ENCODE data around the gene MRPL38. TPM values are rescaled to one million over a fixed set of nuclear protein-coding genes. Genes with fewer than 3 reads are reported as not detected.
"Not testable (repeated sequence)": the region's sequence is repeated elsewhere in the genome, so short reads cannot be mapped to it uniquely, and the experiment has no call there.

MRPL38 gene
- total and polyA plus RNA-seq, 8 donors, result 9.3 to 244 (median 52.2) TPM

- peaks cover 10 to 24% (median 21%) of the 10 kb centered on the region in 4 donors for H3K36me3 ChIP-seq
- TF ChIP-seq, protein P1, sequence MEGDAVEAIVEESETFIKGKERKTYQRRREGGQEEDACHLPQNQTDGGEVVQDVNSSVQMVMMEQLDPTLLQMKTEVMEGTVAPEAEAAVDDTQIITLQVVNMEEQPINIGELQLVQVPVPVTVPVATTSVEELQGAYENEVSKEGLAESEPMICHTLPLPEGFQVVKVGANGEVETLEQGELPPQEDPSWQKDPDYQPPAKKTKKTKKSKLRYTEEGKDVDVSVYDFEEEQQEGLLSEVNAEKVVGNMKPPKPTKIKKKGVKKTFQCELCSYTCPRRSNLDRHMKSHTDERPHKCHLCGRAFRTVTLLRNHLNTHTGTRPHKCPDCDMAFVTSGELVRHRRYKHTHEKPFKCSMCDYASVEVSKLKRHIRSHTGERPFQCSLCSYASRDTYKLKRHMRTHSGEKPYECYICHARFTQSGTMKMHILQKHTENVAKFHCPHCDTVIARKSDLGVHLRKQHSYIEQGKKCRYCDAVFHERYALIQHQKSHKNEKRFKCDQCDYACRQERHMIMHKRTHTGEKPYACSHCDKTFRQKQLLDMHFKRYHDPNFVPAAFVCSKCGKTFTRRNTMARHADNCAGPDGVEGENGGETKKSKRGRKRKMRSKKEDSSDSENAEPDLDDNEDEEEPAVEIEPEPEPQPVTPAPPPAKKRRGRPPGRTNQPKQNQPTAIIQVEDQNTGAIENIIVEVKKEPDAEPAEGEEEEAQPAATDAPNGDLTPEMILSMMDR (IDR thresholded peaks at IDR 0.05), result peak in 4 of 7 experiments; percentile 29 to 46 (median 38)
- peak in 2 of 4 donors; percentile 95 for TF ChIP-seq POLR2A (IDR thresholded peaks at IDR 0.05)
- TF ChIP-seq POLR2AphosphoS5 (IDR thresholded peaks at IDR 0.05), result peak; percentile 97 to 99 (median 99)
- TF ChIP-seq EP300 (IDR thresholded peaks at IDR 0.05), result no peak
- 0 to 1% (median 0%) methylated on average over 36 to 58 of the region's 58 CpGs for WGBS, 5 donors
- peak within 1 kb of the TSS; percentile 67 to 90 (median 85) for H3K4me3 ChIP-seq
- peaks cover 32 to 73% (median 45%) of the 10 kb centered on the region in 4 donors for H3K4me1 ChIP-seq
- H3K27ac ChIP-seq, result peak within 1 kb of the TSS; percentile 95 to 100 (median 99)
- peak; percentile 98 to 100 for DNase-seq
- intact Hi-C loops (cut with DNase I; ENCODE audit: low total_unique reads), result no loop called here
- no peaks in the 10 kb centered on the region for H3K27me3 ChIP-seq
- no peaks in the 10 kb centered on the region for H3K9me3 ChIP-seq
Measured at GRCh38 chr17:75855310-75856061, 49.2 kb downstream of the MRPL38 start, which contains the start of gene WBP2. TSS of gene WBP2 (minus strand) at chr17:75855335. CDS start at chr17:75855297, 38 bp downstream.

DNA sequence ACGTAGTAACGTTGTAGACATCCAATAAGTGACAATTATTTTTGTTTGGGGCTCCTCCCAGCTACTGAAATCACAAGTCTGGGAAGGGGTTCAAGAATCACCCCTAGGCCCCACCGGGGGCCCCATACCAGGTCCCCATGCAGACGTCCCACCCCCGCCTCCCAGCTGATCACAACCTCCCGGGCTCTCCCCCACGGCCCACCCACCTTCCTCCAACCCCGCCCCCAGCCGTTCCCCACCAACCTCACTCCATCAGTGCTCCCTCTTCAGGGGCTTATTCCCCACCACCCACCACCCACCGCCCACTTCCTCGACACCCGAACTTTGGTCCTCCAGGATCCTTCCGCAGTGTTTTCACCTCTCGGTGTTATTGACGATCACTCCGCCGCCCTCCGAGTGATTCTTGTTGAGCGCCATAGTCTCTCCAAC, 49.8 kb downstream of the MRPL38 start:
- Histone ChIP-seq H3K36me3 (peaks cover 13 to 30% (median 27%) of the 10 kb centered on the region in 4 donors), H3K27ac (peak overlapping the region; percentile 87 to 100 (median 99)), H3K9me3 (no peaks in the 10 kb centered on the region), H3K4me3 (peak overlapping the region; percentile 67 to 90 (median 85)), H3K27me3 (no peaks in the 10 kb centered on the region), H3K4me1 (peaks cover 32 to 79% (median 46%) of the 10 kb centered on the region in 4 donors)
- no peak for DNase-seq
- TF ChIP-seq POLR2AphosphoS5 (IDR thresholded peaks at IDR 0.05) (peak in 1 of 3 donors; percentile 79), EP300 (IDR thresholded peaks at IDR 0.05) (no peak)
- intact Hi-C loops (cut with DNase I; ENCODE audit: low total_unique reads), result no loop called here
- 0 to 1% (median 1%) methylated on average over 17 to 19 of the region's 19 CpGs for WGBS, 5 donors

GRCh38 chr17:75854101-75854748, 50.5 kb downstream of the MRPL38 start:
- WGBS, 5 donors, result 9 to 32% (median 16%) methylated on average over 7 of the region's 7 CpGs
- peaks cover 32 to 82% (median 52%) of the 10 kb centered on the region in 4 donors for H3K4me1 ChIP-seq

GRCh38 chr17:75853433-75853832, 51.3 kb downstream of the MRPL38 start:
- TF ChIP-seq POLR2AphosphoS5 (IDR thresholded peaks at IDR 0.05) (no peak), POLR2A (IDR thresholded peaks at IDR 0.05) (no peak), EP300 (IDR thresholded peaks at IDR 0.05) (no peak)
- TF ChIP-seq, protein P1 (IDR thresholded peaks at IDR 0.05), result no peak
- 67 to 73% (median 72%) methylated on average over 7 of the region's 7 CpGs for WGBS, 5 donors
- peaks cover 27 to 45% (median 42%) of the 10 kb centered on the region in 4 donors for H3K36me3 ChIP-seq
- DNase-seq, result no peak
- H3K27ac ChIP-seq, result peak overlapping the region in 4 of 5 donors; percentile 99 to 100 (median 99)
- peak overlapping the region in 3 of 4 donors; percentile 67 to 90 (median 86) for H3K4me3 ChIP-seq
- H3K27me3 ChIP-seq, result no peaks in the 10 kb centered on the region
- no peaks in the 10 kb centered on the region for H3K9me3 ChIP-seq
- intact Hi-C loops (cut with DNase I; ENCODE audit: low total_unique reads), result no loop called here
- H3K4me1 ChIP-seq, result peaks cover 37 to 85% (median 58%) of the 10 kb centered on the region in 4 donors

More at GRCh38 chr17:75854101-75854748, 50.5 kb downstream of the MRPL38 start:
- DNase-seq, result peak in 1 of 2 donors; percentile 64
- intact Hi-C loops (cut with DNase I; ENCODE audit: low total_unique reads), result no loop called here
- H3K4me3 ChIP-seq, result peak overlapping the region; percentile 67 to 90 (median 85)
- no peaks in the 10 kb centered on the region for H3K9me3 ChIP-seq
- no peaks in the 10 kb centered on the region for H3K27me3 ChIP-seq
- peak overlapping the region; percentile 87 to 100 (median 99) for H3K27ac ChIP-seq
- H3K36me3 ChIP-seq, result peaks cover 20 to 37% (median 34%) of the 10 kb centered on the region in 4 donors
- TF ChIP-seq EP300 (IDR thresholded peaks at IDR 0.05), result no peak
- peak; percentile 11 to 49 (median 14) for TF ChIP-seq POLR2AphosphoS5 (IDR thresholded peaks at IDR 0.05)

DNA sequence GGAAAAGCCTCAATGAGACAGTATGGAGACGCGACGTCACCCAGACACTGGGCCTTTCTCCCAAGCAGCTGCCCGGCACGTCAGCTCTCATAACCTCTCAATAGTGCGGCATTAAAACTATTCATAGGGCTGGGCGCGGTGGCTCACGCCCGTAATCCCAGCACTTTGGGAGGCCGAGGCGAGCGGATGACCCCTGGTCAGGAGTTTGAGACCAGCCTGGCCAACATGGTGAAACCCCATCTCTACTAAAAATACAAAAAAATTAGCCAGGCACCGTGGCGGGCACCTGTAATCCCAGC, 53.0 kb downstream of the MRPL38 start:
- H3K9me3 ChIP-seq; DNase-seq; intact Hi-C loops (cut with DNase I; ENCODE audit: low total_unique reads); H3K4me3 ChIP-seq; H3K27me3 ChIP-seq: not testable (repeated sequence)
- WGBS, 5 donors, result 87 to 97% (median 91%) methylated on average over 15 of the region's 15 CpGs
- peak overlapping the region in 4 of 5 donors; percentile 74 to 99 (median 94) for H3K27ac ChIP-seq
- H3K36me3 ChIP-seq, result peaks cover 45 to 63% (median 60%) of the 10 kb centered on the region in 4 donors
- H3K4me1 ChIP-seq, result peaks cover 53 to 86% (median 75%) of the 10 kb centered on the region in 4 donors
